Bronchial epithelial cell (primary cell): Measurements from ENCODE around the gene UMODL1. TPM values are rescaled to one million over a fixed set of nuclear protein-coding genes. Genes with fewer than 3 reads are reported as not detected.

Experiments used
- DNase-seq: peaks from one replicate; pipeline ENCODE4 v3.0.0-alpha.2; 2010; ENCODE audit warnings: low read depth
- FAIRE-seq: peaks from 2 replicates; lab custom pipeline; 2011; peaks lifted over from hg19 to GRCh38; lab: Jason Lieb, UNC
- H3K27me3 ChIP-seq: 2 replicates; pipeline ENCODE4 v1.5.1; 2011; ENCODE audit warnings: low read length; ENCODE audit not compliant: control insufficient read depth, insufficient read depth
- H3K36me3 ChIP-seq: 2 replicates; pipeline ENCODE4 v1.5.1; 2011; ENCODE audit warnings: low read length; ENCODE audit not compliant: control insufficient read depth, insufficient read depth
- H3K4me3 ChIP-seq: 2 replicates; pipeline ENCODE4 v1.5.1; 2011; ENCODE audit warnings: mild to moderate bottlenecking, low read depth, low read length, control low read depth
- total RNA-seq: library from RNA; depleted of rRNA; stranded (reverse); fragments of >200 nt; gene quantifications from 2 replicates; pipeline ENCODE4 v1.2.1, GENCODE V29; 2014
- TF ChIP-seq, protein P1 (sequence below): IDR thresholded peaks from 2 replicates; pipeline ENCODE4 v1.5.1; 2011; ENCODE audit warnings: mild to moderate bottlenecking, moderate library complexity, low read length, control low read depth, inconsistent platforms; ENCODE audit not compliant: insufficient read depth, severe bottlenecking

Gene UMODL1
- total RNA-seq, 1 donor from 2014 or later: not detected

DNA sequence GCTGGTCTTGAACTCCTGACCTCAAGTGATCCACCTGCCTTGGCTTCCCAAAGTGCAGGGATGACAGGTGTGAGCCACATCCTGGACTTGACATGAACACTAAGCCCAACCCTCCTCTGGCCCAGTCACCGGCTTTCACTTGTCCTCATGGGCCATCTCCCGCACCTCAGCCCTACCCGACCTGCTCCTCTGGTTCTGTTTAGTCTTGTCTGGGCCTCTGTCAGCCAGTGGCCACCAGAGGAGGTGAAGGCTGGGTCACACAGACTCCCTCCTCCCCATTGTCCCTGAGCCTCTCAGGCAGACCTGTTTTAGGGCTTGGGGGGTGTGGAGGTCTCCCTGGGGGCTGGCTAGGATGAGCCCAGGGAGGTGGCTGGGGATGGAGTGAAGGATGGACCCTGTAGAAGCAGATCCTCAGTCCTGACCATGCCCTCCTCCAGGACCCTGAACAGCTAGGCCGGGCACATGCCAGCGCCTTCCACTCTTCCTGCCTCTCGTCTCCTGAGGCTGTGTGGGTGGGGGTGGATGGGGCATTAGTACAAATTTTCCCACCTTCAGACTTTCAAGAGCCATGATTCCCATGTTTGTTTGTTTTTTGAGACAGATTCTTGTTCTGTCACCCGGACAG lies 26.1 kb upstream of the UMODL1 start:
- DNase-seq (no peak), FAIRE-seq (no peak)
- H3K4me3 ChIP-seq: no peak overlapping the region
- TF ChIP-seq, protein P1, sequence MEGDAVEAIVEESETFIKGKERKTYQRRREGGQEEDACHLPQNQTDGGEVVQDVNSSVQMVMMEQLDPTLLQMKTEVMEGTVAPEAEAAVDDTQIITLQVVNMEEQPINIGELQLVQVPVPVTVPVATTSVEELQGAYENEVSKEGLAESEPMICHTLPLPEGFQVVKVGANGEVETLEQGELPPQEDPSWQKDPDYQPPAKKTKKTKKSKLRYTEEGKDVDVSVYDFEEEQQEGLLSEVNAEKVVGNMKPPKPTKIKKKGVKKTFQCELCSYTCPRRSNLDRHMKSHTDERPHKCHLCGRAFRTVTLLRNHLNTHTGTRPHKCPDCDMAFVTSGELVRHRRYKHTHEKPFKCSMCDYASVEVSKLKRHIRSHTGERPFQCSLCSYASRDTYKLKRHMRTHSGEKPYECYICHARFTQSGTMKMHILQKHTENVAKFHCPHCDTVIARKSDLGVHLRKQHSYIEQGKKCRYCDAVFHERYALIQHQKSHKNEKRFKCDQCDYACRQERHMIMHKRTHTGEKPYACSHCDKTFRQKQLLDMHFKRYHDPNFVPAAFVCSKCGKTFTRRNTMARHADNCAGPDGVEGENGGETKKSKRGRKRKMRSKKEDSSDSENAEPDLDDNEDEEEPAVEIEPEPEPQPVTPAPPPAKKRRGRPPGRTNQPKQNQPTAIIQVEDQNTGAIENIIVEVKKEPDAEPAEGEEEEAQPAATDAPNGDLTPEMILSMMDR: no peak
- H3K27me3 ChIP-seq: no peaks in the 10 kb centered on the region
- H3K36me3 ChIP-seq: no peaks in the 10 kb centered on the region

DNA sequence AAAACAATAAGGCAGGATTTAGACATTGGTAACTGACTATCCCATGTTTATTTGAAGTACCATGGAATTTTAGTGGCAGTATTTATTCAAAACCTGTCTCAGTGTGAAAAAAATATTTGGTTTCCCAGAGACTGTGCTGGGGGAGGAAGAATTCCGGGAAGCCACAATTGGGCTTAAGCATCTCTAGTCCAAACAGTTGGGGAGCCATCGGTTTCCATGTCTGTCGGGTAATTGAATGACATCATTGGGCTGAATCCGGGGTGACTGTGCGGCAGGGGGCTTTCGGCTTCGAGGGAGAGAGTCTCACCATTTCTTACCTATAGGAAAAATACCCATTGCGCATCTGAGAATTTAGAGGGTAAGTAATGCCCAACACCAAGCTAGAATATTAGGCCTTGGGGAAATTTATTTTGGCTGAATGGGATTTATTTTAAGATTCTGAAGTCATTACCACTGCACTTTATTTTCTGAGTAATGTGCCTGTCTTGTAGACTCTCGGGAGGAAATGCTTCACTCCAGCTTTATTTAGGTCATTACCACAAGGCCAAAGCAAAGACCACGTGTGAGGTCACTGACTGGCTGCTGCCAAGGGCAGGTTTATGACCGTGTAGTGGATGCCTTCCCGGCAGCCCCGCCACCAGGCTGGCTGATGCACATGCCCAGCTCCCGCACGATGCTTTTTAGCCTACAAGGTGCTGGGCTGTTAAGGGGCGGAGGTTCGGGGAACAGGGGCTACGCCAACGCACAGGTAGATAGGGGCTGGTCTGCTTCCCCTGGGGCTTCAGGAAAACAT lies 23.1 kb upstream of the UMODL1 start:
- FAIRE-seq: no peak
- H3K4me3 ChIP-seq: no peak overlapping the region
- peaks cover 4% of the 10 kb centered on the region for H3K27me3 ChIP-seq
- TF ChIP-seq, protein P1: no peak
- no peaks in the 10 kb centered on the region for H3K36me3 ChIP-seq
- DNase-seq: no peak

DNA sequence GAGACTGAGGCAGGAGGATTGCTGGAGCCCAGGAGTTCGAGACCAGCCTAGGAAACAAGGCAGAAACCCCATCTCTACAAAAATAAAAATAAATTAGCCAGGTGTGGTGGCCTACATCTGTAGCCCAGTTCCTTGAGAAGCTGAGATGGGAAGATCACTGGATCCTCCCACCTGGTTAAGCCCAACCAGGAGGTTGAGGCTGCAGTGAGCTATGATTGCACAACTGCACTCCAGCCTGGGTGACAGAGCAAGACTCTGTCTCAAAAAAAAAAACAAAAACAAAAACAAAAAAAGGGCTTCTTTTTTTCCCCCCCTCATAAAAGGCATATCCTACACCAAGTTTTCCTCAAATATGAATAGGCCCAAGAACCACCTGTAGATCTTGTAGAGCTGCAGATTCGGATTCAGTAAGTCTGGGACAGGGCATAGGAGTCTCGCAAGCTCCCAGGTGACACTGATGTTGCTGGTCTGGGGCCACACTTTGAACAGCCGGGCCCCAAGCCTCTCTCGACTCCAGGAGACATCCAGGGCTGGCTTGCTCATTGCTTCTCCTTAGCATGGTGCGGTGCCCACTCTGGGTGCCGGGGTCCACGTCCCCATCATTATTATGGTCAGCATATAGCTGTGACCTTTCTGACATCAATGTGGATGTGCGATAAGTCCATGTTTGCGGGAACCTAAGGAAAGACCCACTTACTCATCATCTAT lies 22.1 kb upstream of the UMODL1 start:
- no peak for DNase-seq
- FAIRE-seq: no peak

DNA sequence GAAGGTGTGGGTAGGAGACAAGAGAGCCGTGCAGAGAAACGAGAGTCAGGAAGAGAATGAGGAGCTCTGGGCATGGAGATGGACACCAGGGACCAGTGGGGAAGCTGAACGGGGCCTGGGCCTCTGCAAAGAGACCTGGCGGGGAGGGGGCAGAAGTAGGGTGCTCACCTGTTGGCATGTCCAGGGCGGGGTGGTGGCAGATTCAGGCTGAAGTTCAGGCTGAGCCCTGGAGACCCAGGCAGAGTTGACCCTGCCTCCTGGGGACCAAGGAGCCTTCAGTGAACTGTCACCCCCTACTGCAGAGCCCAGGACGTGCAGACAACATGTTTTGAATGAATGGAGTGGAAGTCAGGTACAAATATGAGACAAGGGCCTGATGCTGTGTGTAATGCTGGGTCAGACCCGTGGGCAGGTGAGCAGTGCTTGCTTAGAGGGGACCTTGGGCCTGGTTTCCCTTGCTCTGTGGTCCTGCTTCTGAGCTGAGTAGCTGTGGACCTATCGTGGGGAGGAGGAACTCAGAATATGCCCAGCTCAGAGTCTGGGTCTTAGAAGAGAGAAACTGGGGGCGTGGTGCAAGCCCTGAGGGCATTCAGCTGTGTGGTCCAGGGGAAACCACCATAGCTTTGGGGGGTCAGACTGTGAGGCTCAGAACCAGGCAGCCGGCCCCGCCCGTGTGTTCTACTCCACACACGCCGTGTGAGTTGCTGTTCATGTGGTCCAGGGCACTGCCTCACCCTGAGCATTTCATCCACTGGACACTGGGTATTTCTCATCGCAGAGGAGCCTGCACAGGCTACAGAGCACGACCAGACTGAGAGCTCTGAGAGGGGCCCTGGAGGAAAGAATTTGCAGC lies 21.3 kb upstream of the UMODL1 start:
- TF ChIP-seq, protein P1: no peak
- H3K4me3 ChIP-seq: no peak overlapping the region
- H3K27me3 ChIP-seq: peaks cover 8% of the 10 kb centered on the region
- FAIRE-seq (no peak), DNase-seq (no peak)
- no peaks in the 10 kb centered on the region for H3K36me3 ChIP-seq

More for the DNA sequence above, 22.1 kb upstream of the UMODL1 start:
- TF ChIP-seq, protein P1: no peak
- no peak overlapping the region for H3K4me3 ChIP-seq
- peaks cover 5% of the 10 kb centered on the region for H3K27me3 ChIP-seq
- no peaks in the 10 kb centered on the region for H3K36me3 ChIP-seq

DNA sequence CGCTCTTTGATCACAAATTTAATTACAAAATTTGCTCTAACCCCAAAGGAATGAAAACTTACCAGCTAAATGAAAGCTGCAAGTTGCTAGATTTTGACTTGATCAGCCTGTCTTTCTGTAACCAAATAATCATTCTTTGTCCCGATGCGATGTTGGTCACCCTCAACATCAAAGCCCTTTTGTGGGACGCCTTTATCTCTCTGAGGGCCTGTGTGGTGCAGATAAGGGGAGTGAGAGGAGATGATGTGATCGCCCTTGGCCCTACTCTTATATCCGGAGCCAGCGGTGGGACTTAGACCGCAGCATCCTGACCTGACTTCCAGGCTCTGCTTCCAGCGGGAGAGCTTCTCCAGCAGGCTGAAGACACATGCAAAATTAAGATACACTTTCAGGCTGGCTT lies 19.3 kb upstream of the UMODL1 start:
- TF ChIP-seq, protein P1: no peak
- Histone ChIP-seq H3K4me3 (no peak overlapping the region), H3K27me3 (peaks cover 10% of the 10 kb centered on the region), H3K36me3 (no peaks in the 10 kb centered on the region)
- FAIRE-seq (no peak), DNase-seq (no peak)
